ENCODE data around the gene GPR17.

GPR17 gene

GRCh38 chr2:127630864-127631540 lies 15.0 kb upstream of the GPR17 start:
- DNase-seq, result no peak

- no peak for DNase-seq
Observed at GRCh38 chr2:127631541-127631996, 14.4 kb upstream of the GPR17 start.

GRCh38 chr2:127631997-127632581 lies 13.9 kb upstream of the GPR17 start:
- no peak for DNase-seq

DNA sequence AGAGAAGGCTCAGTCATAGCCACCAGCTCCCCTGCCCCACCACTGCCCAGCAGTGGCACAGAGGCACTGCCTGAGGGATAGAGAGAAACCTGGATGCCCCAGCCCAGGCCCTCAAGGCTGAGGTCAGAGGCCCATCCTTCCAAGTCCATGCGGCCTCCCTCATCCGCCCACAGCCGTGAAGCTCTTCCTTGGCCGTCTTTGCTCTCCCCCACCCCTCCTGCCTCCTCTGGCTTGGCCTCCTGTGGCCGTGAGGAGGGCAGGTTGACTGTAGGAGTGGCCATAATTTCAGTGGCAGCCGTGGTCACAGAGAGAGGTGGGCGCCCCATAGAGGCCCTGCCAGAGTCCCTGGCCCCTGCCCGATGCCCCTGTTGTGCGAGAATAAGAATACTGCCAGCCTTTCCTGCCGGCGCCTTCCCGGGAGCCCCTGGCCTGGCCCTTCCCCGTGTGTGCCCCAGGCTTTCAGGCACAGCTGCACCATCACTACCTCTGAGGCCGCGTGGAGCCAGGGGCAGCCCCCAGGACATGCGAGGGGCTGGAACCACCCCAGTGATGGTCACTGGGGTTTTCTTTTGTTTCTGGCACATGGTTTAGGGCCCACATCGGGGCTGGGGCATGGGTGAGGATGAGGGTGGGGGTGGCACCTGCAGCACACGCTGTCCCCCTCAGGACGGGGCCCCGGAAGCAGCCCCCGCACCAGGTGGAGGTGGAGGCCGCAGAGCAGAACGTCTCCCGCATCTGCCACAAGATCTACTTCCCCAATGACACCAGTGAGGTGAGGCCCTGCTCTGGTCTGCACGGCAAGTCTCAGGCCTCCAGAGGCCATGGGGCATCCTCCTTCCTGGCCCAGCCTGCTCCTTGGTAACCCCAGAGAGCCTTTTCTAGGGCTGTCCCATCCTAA lies 13.1 kb upstream of the GPR17 start:
- no peak for DNase-seq

- no peak for DNase-seq
Observed at GRCh38 chr2:127633556-127634065, 12.3 kb upstream of the GPR17 start.

DNA sequence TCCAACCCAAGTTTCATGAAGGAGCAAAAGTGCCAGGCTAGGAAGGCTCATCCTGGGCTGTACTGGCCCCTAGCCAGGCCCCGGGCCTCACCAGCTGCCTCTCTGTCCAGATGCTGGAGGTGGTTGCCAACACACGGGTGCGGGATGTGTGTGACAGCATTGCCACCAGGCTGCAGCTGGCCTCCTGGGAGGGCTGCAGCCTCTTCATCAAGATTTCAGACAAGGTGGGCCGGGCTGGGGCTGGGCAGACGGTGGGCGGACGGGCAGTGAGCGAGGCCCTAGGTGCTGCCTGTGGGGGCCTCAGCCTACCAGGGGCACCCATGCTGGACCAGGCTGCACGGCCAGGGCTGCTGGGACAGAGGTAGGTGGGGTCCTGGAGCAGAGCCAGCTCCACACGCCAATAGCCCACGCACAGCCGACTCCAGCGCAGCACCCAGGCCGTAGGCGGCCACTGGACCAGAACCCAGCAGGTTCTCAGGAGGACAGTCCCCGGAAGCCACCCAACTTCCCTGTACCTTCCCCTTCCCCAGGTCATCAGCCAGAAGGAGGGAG lies 11.8 kb upstream of the GPR17 start:
- DNase-seq, result no peak

- DNase-seq, result no peak
Observed at GRCh38 chr2:127634626-127635379, 11.2 kb upstream of the GPR17 start.

- DNase-seq, result no peak
Observed at GRCh38 chr2:127635380-127636237, 10.3 kb upstream of the GPR17 start.

GRCh38 chr2:127636248-127637235 lies 9.4 kb upstream of the GPR17 start:
- DNase-seq, result no peak

DNA sequence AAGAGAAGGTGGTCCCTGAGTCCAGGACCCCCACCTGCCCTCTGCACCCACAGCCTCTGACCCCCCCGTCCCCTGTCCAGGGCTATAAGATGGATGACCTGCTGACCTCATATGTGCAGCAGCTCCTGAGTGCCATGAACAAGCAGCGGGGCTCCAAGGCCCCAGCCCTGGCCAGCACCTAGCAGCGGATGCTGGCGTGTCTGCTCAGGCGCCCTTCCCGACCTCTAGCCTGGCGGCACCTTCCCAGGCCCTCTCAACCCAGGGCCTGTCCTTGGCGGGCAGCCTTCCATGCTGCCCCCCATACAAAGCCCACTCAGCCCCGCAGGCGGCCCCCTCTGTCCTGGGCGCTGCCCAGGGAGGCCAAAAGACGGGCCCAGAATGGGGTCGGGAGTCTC lies 8.7 kb upstream of the GPR17 start:
- no peak for DNase-seq

- no peak for DNase-seq
Observed at GRCh38 chr2:127637725-127638252, 8.2 kb upstream of the GPR17 start.

DNA sequence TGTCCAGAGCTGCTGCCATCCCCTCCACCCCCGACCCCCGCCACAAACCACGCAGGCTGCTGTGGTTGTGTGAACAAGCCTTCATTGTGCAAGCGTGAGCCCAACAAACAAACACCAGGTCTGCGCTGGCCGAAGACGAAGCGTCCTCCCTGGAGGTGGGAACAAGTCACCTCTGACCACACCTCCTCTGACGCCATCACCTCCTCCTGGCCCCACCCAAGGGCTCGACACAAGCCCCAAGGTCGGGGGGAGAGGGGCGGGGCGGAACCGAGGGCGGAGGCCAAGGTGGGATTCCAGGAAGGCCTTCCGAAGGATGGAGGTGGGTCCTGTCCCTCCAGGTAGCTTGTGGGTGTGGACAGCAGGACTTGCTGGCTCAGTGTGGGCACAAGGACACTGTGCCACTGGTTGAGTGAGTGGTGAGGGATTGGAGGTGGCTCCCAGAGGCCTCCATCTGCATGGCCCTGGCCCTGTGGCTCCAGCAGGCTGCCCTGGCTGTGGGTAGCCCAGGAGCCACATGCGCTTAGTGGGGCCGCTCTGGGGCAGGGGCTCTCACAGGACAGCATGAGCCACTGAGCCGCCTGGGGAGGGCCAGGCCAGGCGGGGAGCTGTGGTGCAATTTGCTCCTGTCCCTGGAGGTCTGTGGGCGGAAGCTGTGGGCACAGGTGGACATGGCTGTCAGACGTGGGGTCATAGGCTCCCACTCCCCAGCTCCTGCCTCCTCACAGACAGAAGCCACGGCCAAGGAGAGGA lies 7.4 kb upstream of the GPR17 start:
- DNase-seq, result no peak

DNA sequence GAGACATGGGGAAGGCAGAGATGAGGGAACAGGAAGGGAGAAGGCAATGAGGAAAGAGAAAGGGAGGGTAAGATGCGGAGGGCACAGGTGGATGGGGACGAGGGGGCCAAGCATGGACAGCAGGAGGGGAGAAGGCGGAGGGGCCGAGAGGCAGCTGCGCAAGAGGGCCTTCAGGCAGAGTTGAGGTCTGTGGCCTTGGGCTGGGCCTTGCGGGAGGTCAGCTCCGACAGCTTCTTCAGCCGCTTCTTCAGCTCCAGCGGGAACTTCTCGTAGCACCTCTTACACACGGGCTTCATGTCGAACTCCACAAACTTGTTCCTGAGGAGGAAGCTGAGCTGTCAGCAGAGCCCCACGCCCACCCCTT lies 6.9 kb upstream of the GPR17 start:
- no peak for DNase-seq

GRCh38 chr2:127640082-127641072 lies 5.6 kb upstream of the GPR17 start:
- no peak for DNase-seq

GRCh38 chr2:127641133-127641532 lies 4.8 kb upstream of the GPR17 start:
- no peak for DNase-seq

GRCh38 chr2:127641846-127642507 lies 4.0 kb upstream of the GPR17 start:
- DNase-seq, result peak; percentile 24 to 39

GRCh38 chr2:127642706-127643438 lies 3.1 kb upstream of the GPR17 start:
- DNase-seq, result no peak

Measured in stimulated activated CD4-positive, alpha-beta T cell treated with anti-CD3 and anti-CD28 coated beads, Interleukin-4, amount 100 ng/mL, for 4 hours (primary cell).